Measurements from ENCODE around the gene RNU6-9. TPM values are rescaled to one million over a fixed set of nuclear protein-coding genes. Genes with fewer than 3 reads are reported as not detected.

Gene RNU6-9
- total RNA-seq, 1 donor from 2014 or later, result not detected

DNA sequence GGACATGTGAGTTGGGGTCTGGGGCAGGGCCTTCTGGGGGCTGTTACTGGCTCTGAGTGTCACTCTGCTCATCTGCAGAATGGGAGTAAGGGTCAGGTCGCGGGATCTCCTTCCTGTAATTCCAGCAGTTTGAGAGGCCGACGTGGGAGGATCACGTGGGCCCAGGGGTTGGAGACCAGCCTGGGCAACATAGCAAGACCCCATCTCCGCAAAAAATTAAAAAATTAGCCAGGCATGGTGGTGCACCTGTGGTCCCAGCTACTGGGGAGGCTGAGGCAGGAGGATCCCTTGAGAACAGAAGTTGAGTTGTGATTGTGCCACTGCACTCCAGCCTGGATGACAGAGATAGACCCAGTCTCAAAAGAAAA is 36.6 kb downstream of the RNU6-9 start:
- Mint-ChIP-seq H3K27ac (ENCODE audit: unreplicated experiment) (no peak overlapping the region), H3K4me1 (ENCODE audit: low read depth) (peaks cover 25% of the 10 kb centered on the region), H3K4me3 (ENCODE audit: unreplicated experiment) (no peak overlapping the region), H3K27me3 (ENCODE audit: low read depth) (no peaks in the 10 kb centered on the region), H3K36me3 (ENCODE audit: low read depth) (no peaks in the 10 kb centered on the region), H3K9me3 (ENCODE audit: low read depth) (no peaks in the 10 kb centered on the region)
- no peak for DNase-seq (ENCODE audit: low spot score)
- TF ChIP-seq, protein P1, sequence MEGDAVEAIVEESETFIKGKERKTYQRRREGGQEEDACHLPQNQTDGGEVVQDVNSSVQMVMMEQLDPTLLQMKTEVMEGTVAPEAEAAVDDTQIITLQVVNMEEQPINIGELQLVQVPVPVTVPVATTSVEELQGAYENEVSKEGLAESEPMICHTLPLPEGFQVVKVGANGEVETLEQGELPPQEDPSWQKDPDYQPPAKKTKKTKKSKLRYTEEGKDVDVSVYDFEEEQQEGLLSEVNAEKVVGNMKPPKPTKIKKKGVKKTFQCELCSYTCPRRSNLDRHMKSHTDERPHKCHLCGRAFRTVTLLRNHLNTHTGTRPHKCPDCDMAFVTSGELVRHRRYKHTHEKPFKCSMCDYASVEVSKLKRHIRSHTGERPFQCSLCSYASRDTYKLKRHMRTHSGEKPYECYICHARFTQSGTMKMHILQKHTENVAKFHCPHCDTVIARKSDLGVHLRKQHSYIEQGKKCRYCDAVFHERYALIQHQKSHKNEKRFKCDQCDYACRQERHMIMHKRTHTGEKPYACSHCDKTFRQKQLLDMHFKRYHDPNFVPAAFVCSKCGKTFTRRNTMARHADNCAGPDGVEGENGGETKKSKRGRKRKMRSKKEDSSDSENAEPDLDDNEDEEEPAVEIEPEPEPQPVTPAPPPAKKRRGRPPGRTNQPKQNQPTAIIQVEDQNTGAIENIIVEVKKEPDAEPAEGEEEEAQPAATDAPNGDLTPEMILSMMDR (IDR thresholded peaks at IDR 0.05), result no peak

DNA sequence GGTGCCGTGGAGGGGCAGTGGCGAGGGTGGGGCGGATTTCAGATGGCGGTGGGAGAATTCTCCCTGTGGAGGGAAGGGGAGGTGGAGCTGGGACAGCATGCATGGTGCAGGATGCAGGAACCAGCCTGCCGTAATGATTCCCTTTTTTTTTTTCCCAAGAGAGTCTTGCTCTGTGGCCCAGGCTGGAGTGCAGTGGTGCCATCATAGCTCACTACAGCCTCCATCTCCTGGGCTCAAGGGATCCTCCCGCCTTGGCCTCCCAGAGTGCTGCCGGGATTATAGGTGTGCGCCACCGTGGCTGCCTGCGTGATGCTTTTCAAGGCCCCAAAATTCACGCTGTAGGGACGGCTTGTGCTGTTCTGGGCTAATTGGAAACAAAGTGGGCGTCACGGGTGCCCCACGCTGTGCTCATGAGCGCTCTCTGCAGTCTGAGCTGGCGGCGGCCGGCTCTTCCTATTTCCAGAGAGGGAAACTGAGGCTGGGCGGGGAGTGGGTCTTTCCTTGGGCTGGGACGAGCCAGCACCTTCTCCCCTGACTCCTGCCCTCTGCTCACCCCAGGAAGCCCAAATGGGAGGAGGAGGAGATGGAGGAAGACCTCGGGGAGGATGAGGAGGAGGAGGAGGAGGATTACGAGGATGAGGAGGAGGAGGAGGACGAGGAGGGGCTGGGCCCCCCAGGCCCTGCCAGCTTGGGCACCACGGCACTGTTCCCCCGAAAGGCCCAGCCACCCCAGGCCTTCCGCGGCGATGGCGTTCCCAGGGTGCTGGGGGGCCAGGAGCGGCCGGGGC is 38.8 kb downstream of the RNU6-9 start:
- no peak for DNase-seq (ENCODE audit: low spot score)
- Mint-ChIP-seq H3K27me3 (ENCODE audit: low read depth) (no peaks in the 10 kb centered on the region), H3K9me3 (ENCODE audit: low read depth) (no peaks in the 10 kb centered on the region), H3K4me1 (ENCODE audit: low read depth) (peaks cover 31% of the 10 kb centered on the region), H3K4me3 (ENCODE audit: unreplicated experiment) (no peak overlapping the region), H3K36me3 (ENCODE audit: low read depth) (no peaks in the 10 kb centered on the region), H3K27ac (ENCODE audit: unreplicated experiment) (no peak overlapping the region)
- TF ChIP-seq, protein P1 (IDR thresholded peaks at IDR 0.05), result no peak

DNA sequence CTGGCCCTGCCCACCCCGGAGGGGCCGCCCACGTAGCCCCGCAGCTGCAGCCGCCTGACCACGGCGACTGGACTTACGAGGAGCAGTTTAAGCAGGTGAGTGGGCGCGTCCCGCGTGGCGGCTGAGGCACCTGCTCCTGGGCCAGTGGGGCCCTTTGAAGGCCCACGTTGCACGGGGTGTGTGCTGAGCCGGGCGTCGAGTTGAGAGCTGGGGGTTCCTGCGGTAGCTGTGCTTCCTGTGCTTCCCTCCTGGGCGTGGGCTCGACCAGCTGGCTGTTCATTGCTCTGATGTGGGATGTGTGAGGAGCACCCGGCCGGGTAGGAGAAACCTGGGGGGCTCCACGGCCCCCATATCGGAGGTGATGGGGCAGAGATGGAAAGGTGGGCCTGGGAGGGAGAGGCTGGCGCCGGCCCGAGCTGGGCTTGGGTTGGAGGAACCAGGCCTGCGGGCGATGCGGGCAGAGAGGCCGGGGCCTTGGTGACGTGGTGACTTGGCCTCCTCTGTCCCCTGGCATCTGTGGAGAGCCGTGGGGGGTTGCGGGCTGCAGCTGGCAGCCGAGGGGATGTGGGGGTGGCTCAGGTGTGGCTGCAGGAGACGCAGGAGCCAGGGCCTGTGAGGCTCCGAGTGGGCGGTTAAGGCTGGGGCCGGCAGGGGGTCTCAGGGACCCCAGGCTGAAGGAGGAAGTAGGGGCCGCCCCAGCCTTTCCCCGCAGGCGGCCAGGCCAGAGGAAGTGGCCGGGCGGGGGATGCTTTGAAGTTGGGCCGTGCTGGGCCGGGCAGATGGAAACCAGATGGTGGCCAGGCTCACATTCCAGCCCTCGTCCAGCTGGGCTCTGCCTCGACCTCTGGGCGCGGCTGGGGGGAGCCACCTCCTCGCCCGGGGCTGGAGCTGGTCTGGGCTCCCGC is 39.6 kb downstream of the RNU6-9 start:
- H3K4me3 Mint-ChIP-seq (ENCODE audit: unreplicated experiment), result peak overlapping the region; percentile 52
- no peaks in the 10 kb centered on the region for H3K9me3 Mint-ChIP-seq (ENCODE audit: low read depth)
- H3K36me3 Mint-ChIP-seq (ENCODE audit: low read depth), result no peaks in the 10 kb centered on the region
- no peaks in the 10 kb centered on the region for H3K27me3 Mint-ChIP-seq (ENCODE audit: low read depth)
- TF ChIP-seq, protein P1 (IDR thresholded peaks at IDR 0.05), result no peak
- H3K4me1 Mint-ChIP-seq (ENCODE audit: low read depth), result peaks cover 31% of the 10 kb centered on the region
- H3K27ac Mint-ChIP-seq (ENCODE audit: unreplicated experiment), result peak overlapping the region; percentile 47
- no peak for DNase-seq (ENCODE audit: low spot score)

DNA sequence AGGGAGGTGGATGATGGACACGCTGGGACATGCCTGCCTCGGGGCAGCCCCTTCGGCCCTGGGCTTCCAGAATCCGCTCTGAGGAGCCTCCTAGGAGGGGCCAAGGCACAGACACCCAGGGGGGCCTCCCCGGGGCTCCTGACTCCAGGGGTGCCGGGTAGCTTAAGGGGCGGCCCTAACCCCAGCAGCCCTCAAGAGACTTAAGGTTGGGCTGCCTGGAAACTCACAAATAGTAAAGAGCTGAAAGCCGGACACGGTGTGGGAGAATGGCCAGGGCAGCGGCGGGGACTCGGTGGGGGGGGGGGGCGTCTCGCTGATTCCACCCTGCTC is 40.2 kb downstream of the RNU6-9 start:
- Mint-ChIP-seq H3K4me1 (ENCODE audit: low read depth) (peaks cover 31% of the 10 kb centered on the region), H3K36me3 (ENCODE audit: low read depth) (no peaks in the 10 kb centered on the region), H3K27ac (ENCODE audit: unreplicated experiment) (no peak overlapping the region), H3K9me3 (ENCODE audit: low read depth) (no peaks in the 10 kb centered on the region), H3K4me3 (ENCODE audit: unreplicated experiment) (no peak overlapping the region), H3K27me3 (ENCODE audit: low read depth) (no peaks in the 10 kb centered on the region)
- no peak for DNase-seq (ENCODE audit: low spot score)
- TF ChIP-seq, protein P1 (IDR thresholded peaks at IDR 0.05), result no peak

DNA sequence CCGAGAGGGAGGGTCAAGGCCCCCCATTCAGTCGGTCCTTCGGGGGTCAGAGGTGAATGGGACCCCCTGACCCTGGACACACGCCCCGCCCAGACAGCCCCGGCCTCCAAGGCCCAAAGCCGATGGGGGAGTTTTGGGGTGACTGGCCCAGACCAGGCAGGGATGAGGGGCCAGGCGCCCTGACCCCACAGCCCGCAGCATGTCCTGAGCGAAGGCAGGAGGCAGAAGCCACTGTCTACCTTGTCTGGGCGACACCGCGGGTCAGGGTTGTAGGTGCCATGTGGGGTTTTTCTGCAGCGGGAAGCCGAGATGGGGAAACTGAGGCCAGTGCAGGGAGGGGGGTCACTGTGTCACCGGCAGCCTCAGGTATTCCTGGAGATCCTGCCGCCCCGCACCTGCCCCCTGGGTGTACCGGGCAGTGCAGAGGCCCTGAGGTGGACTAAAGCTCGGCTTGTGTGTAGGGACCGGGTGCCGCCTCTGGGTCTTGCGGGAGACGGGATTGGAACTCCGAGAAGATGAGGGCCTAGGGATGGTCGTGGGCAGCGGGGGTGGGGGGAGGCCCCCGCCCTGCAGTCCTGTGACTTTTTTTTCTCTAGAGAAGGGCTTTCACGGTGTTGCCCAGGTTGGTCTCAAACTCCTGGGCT is 41.0 kb downstream of the RNU6-9 start:
- peak overlapping the region; percentile 5 for H3K27ac Mint-ChIP-seq (ENCODE audit: unreplicated experiment)
- TF ChIP-seq, protein P1 (IDR thresholded peaks at IDR 0.05), result no peak
- H3K9me3 Mint-ChIP-seq (ENCODE audit: low read depth), result no peaks in the 10 kb centered on the region
- DNase-seq (ENCODE audit: low spot score), result no peak
- H3K4me1 Mint-ChIP-seq (ENCODE audit: low read depth), result peaks cover 31% of the 10 kb centered on the region
- H3K36me3 Mint-ChIP-seq (ENCODE audit: low read depth), result no peaks in the 10 kb centered on the region
- H3K27me3 Mint-ChIP-seq (ENCODE audit: low read depth), result no peaks in the 10 kb centered on the region
- no peak overlapping the region for H3K4me3 Mint-ChIP-seq (ENCODE audit: unreplicated experiment)
